Smooth muscle cell (in vitro differentiated cells): ENCODE results near the gene TELO2. TPM values are rescaled to one million over a fixed set of nuclear protein-coding genes. Genes with fewer than 3 reads are reported as not detected.

Experiments
- DNase-seq: peaks from one replicate; lab custom pipeline; 2025; ENCODE audit not compliant: unreplicated experiment; lab: John Stamatoyannopoulos, UW
- H2AFZ ChIP-seq: fragments of 200-600 bp; sonication (generic); 2 replicates; pipeline ENCODE4 v1.6.0; 2016; ENCODE audit warnings: antibody characterized with exemption, low read depth, mild to moderate bottlenecking
- H3F3A ChIP-seq: fragments of 200-600 bp; sonication (generic); 2 replicates; pipeline ENCODE4 v1.6.0; 2017; ENCODE audit warnings: antibody characterized with exemption, low read depth
- H3K27ac ChIP-seq: fragments of 200-600 bp; sonication (generic); 2 replicates; pipeline ENCODE4 v1.5.1; 2016; ENCODE audit warnings: low read depth, mild to moderate bottlenecking
- H3K27me3 ChIP-seq: fragments of 200-600 bp; sonication (generic); 2 replicates; pipeline ENCODE4 v1.6.1; 2016; ENCODE audit warnings: low read depth, mild to moderate bottlenecking
- H3K36me3 ChIP-seq: fragments of 200-600 bp; sonication (generic); 2 replicates; pipeline ENCODE4 v1.5.1; 2016; ENCODE audit warnings: low read depth
- H3K4me1 ChIP-seq: fragments of 200-600 bp; sonication (generic); 2 replicates; pipeline ENCODE4 v1.5.1; 2016; ENCODE audit warnings: low read depth
- H3K4me2 ChIP-seq: fragments of 200-600 bp; sonication (generic); 2 replicates; pipeline ENCODE4 v1.6.0; 2016; ENCODE audit warnings: mild to moderate bottlenecking
- H3K4me3 ChIP-seq: fragments of 200-600 bp; sonication (generic); 2 replicates; pipeline ENCODE4 v1.5.1; 2016; ENCODE audit warnings: mild to moderate bottlenecking
- H3K79me2 ChIP-seq: fragments of 200-600 bp; sonication (generic); 2 replicates; pipeline ENCODE4 v1.6.0; 2016; ENCODE audit warnings: low read depth, mild to moderate bottlenecking
- H3K9ac ChIP-seq: fragments of 200-600 bp; sonication (generic); 2 replicates; pipeline ENCODE4 v1.6.0; 2016; ENCODE audit warnings: low read depth
- H3K9me3 ChIP-seq: fragments of 200-600 bp; sonication (generic); replicated peaks from 2 replicates; pipeline ENCODE4 v1.5.1; 2016; ENCODE audit warnings: low read depth
- H4K20me1 ChIP-seq: fragments of 200-600 bp; sonication (generic); 2 replicates; pipeline ENCODE4 v1.6.0; 2016; ENCODE audit warnings: low read depth
- CTCF ChIP-seq: fragments of 200-600 bp; sonication (generic); IDR thresholded peaks from 2 replicates; pipeline ENCODE4 v1.5.1; 2017; ENCODE audit warnings: borderline replicate concordance, mild to moderate bottlenecking, antibody characterized with exemption; ENCODE audit not compliant: insufficient read depth, poor library complexity, severe bottlenecking
- WGBS: methylation state at CpG from one replicate; pipeline ENCODE4 v1.1.7; 2016; ENCODE audit warnings: low lambda C conversion rate; 5-methylcytosine and 5-hydroxymethylcytosine counted together
- polyA plus RNA-seq: library from polyadenylated mRNA; unstranded; fragments of >200 nt; fragmentation: Nextera tagmentation; extraction: Ambion mirVana; gene quantifications from 2 replicates; pipeline ENCODE4 v1.2.1, GENCODE V29; 2016
- total RNA-seq: library from RNA; depleted of rRNA; stranded (reverse); fragments of >200 nt; gene quantifications from 2 replicates; pipeline ENCODE4 v1.2.3, GENCODE V29; 2014

The TELO2 gene
- total and polyA plus RNA-seq, 2 experiments from 2014 or later: 6.5 to 22.9 TPM

DNA sequence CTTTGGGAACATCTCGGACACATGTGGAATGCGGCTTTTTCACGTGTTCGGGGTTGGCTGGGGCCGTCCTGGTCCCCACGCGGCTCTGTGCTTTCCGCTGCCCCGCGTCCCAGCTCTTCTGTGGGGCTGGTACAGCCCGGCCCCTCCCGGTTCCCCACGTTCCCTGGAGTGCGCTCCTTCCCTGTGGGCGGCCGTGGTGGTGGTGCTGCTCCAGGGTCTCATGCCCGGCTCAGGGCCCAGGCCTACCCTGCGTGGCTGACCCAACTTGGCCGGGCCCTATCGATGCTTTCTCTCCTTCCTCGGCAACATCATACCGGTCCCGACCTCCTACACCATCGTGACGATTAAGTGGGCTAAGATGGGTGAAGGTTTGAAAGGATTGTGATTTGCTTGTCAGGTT, 3.3 kb downstream of the TELO2 start:
- H3K4me2 ChIP-seq: no peak overlapping the region
- H3F3A ChIP-seq: no peaks in the 10 kb centered on the region
- H3K79me2 ChIP-seq: peaks cover 18% of the 10 kb centered on the region
- no peak overlapping the region for H3K27ac ChIP-seq
- H3K9ac ChIP-seq: no peak overlapping the region
- no peaks in the 10 kb centered on the region for H3K36me3 ChIP-seq
- H3K4me1 ChIP-seq: peaks cover 7% of the 10 kb centered on the region
- WGBS: 96% methylated on average over 25 of the region's 25 CpGs
- no peaks in the 10 kb centered on the region for H3K9me3 ChIP-seq
- no peak for TF ChIP-seq CTCF
- H2AFZ ChIP-seq: no peak overlapping the region
- DNase-seq: no peak
- H4K20me1 ChIP-seq: no peaks in the 10 kb centered on the region
- H3K27me3 ChIP-seq: no peaks in the 10 kb centered on the region
- H3K4me3 ChIP-seq: no peak overlapping the region

GRCh38 chr16:1497014-1497598, 3.9 kb downstream of the TELO2 start:
- TF ChIP-seq CTCF: no peak
- no peak overlapping the region for H3K4me3 ChIP-seq
- H4K20me1 ChIP-seq: no peaks in the 10 kb centered on the region
- no peaks in the 10 kb centered on the region for H3K27me3 ChIP-seq
- no peaks in the 10 kb centered on the region for H3F3A ChIP-seq
- H3K27ac ChIP-seq: no peak overlapping the region
- WGBS: 94% methylated on average over 14 of the region's 21 CpGs
- no peak overlapping the region for H3K4me2 ChIP-seq
- peaks cover 18% of the 10 kb centered on the region for H3K79me2 ChIP-seq
- no peak for DNase-seq
- H3K4me1 ChIP-seq: peaks cover 7% of the 10 kb centered on the region
- H3K9ac ChIP-seq: no peak overlapping the region
- H2AFZ ChIP-seq: no peak overlapping the region
- no peaks in the 10 kb centered on the region for H3K36me3 ChIP-seq
- H3K9me3 ChIP-seq: no peaks in the 10 kb centered on the region

- H3K4me1 ChIP-seq: peaks cover 4% of the 10 kb centered on the region
- WGBS: 98% methylated on average over 32 of the region's 35 CpGs
- no peak overlapping the region for H2AFZ ChIP-seq
- H3F3A ChIP-seq: no peaks in the 10 kb centered on the region
- no peak overlapping the region for H3K4me3 ChIP-seq
- TF ChIP-seq CTCF: no peak
- DNase-seq: no peak
- H3K27ac ChIP-seq: no peak overlapping the region
- no peak overlapping the region for H3K9ac ChIP-seq
- no peaks in the 10 kb centered on the region for H4K20me1 ChIP-seq
- H3K79me2 ChIP-seq: peaks cover 10% of the 10 kb centered on the region
- H3K4me2 ChIP-seq: no peak overlapping the region
- H3K27me3 ChIP-seq: no peaks in the 10 kb centered on the region
- no peaks in the 10 kb centered on the region for H3K36me3 ChIP-seq
- H3K9me3 ChIP-seq: no peaks in the 10 kb centered on the region
These were observed 5.9 kb downstream of the TELO2 start for GRCh38 chr16:1498899-1499676.
